HepG2 (cell line): Measurements from ENCODE around the gene FUT4. TPM values are rescaled to one million over a fixed set of nuclear protein-coding genes. Genes with fewer than 3 reads are reported as not detected.

ENCODE experiments used
- ADNP ChIP-seq: sonication (generic); formaldehyde crosslinking; IDR thresholded peaks from 2 replicates; pipeline ENCODE4 v1.4.0; 2020; ENCODE audit warnings: missing genetic modification reagents
- AHR ChIP-seq: IDR thresholded peaks from 2 replicates; pipeline ENCODE4 v1.6.1; 2018; ENCODE audit warnings: missing genetic modification reagents, missing compliant biosample characterization
- ARNTL ChIP-seq: sonication (generic); formaldehyde crosslinking; IDR thresholded peaks from 2 replicates; pipeline ENCODE4 v1.4.0; 2020; ENCODE audit warnings: mild to moderate bottlenecking, missing genetic modification reagents
- HOXD1 ChIP-seq: sonication (generic); formaldehyde crosslinking; IDR thresholded peaks from 2 replicates; pipeline ENCODE4 v1.5.0; 2020; ENCODE audit warnings: missing genetic modification reagents
- KLF6 ChIP-seq: IDR thresholded peaks from 2 replicates; pipeline ENCODE4 v1.8.0; 2016; ENCODE audit warnings: missing biosample characterization, missing genetic modification reagents
- PBX3 ChIP-seq: sonication (generic); formaldehyde crosslinking; IDR thresholded peaks from 2 replicates; pipeline ENCODE4 v1.8.1; 2023; ENCODE audit warnings: missing genetic modification reagents, inconsistent platforms, borderline replicate concordance
- PHF21A ChIP-seq: sonication (generic); formaldehyde crosslinking; IDR thresholded peaks from 2 replicates; pipeline ENCODE4 v1.5.0; 2020; ENCODE audit warnings: mild to moderate bottlenecking, missing genetic modification reagents
- PHF5A ChIP-seq: IDR thresholded peaks from one replicate; pipeline ENCODE4 v1.6.1; 2018; ENCODE audit warnings: low read depth, missing genetic modification reagents; ENCODE audit not compliant: unreplicated experiment
- SNAPC2 ChIP-seq: sonication (generic); formaldehyde crosslinking; IDR thresholded peaks from 2 replicates; pipeline ENCODE4 v1.8.1; 2022; ENCODE audit warnings: mild to moderate bottlenecking, missing genetic modification reagents
- TFAP4 ChIP-seq: sonication (generic); IDR thresholded peaks from 2 replicates; pipeline ENCODE4 v1.6.1; 2016; ENCODE audit warnings: low read depth, borderline replicate concordance
- U2AF1 ChIP-seq: fragments of 200-400 bp; formaldehyde crosslinking; optimal IDR thresholded peaks from 2 replicates; pipeline ENCODE3; 2017; ENCODE audit warnings: mild to moderate bottlenecking, low read depth, low read length
- ZBTB14 ChIP-seq: sonication (generic); formaldehyde crosslinking; IDR thresholded peaks from 2 replicates; pipeline ENCODE4 v1.4.0; 2020; ENCODE audit warnings: missing genetic modification reagents
- ZBTB21 ChIP-seq: sonication (generic); formaldehyde crosslinking; IDR thresholded peaks from 2 replicates; pipeline ENCODE4 v1.4.0; 2020; ENCODE audit warnings: missing genetic modification reagents
- ZNF264 ChIP-seq: sonication (generic); formaldehyde crosslinking; IDR thresholded peaks from 2 replicates; pipeline ENCODE4 v1.4.0; 2020; ENCODE audit warnings: missing genetic modification reagents
- ZNF407 ChIP-seq: sonication (generic); formaldehyde crosslinking; IDR thresholded peaks from one replicate; pipeline ENCODE4 v1.5.1; 2020; ENCODE audit warnings: mild to moderate bottlenecking, missing genetic modification reagents; ENCODE audit errors: not compliant biosample characterization
- ZNF503 ChIP-seq: sonication (generic); formaldehyde crosslinking; IDR thresholded peaks from 2 replicates; pipeline ENCODE4 v1.4.0; 2020; ENCODE audit warnings: missing genetic modification reagents
- polyA plus RNA-seq, 8 experiments: library from polyadenylated mRNA; depleted of rRNA in 3 of 8; stranded (reverse) in 7 of 8; unstranded in 1 of 8; fragments of >200 nt; fragmentation: Illumina TruSeq in 4 of 8; extraction: Trizol in 4 of 8; gene quantifications; 2 replicates each; pipeline versions ENCODE4 v1.2.1 to v1.2.3, GENCODE V29; 2011 to 2016; ENCODE audit warnings: low read depth in 4 of 8, missing spikeins in 1 of 8, mixed read lengths in 1 of 8; ENCODE audit not compliant: insufficient read depth in 1 of 8
- total RNA-seq, 5 experiments: library from RNA; depleted of rRNA; stranded (reverse); fragments of >200 nt; fragmentation: Illumina TruSeq; extraction: Trizol; gene quantifications; 2 replicates each; pipeline ENCODE4 v1.2.3, GENCODE V29; 2016; ENCODE audit warnings: low read depth in 1 of 5

The FUT4 gene
- total and polyA plus RNA-seq, 2 of the 13 experiments (the other 11 are each of a cell fraction or from before 2014, with no cell fraction given) = 0.28 to 0.60 TPM

- no peak for TF ChIP-seq AHR
- no peak for TF ChIP-seq U2AF1
- TF ChIP-seq PBX3 = no peak
- no peak for TF ChIP-seq ZBTB21 (CRISPR knock-in tag)
- TF ChIP-seq TFAP4 = 0 out of 2 replicates have a peak, but pooled peaks have one; percentile 9
- no peak for TF ChIP-seq PHF5A (CRISPR knock-in tag)
- no peak for TF ChIP-seq HOXD1
- TF ChIP-seq ZNF407 (CRISPR knock-in tag) = no peak
- no peak for TF ChIP-seq ADNP
- TF ChIP-seq ARNTL (CRISPR knock-in tag) = 0 out of 2 replicates have a peak, but pooled peaks have one; percentile 32
- no peak for TF ChIP-seq ZBTB14 (CRISPR knock-in tag)
- TF ChIP-seq SNAPC2 (CRISPR knock-in tag) = no peak
- TF ChIP-seq ZNF264 (CRISPR knock-in tag) = no peak
- no peak for TF ChIP-seq ZNF503 (CRISPR knock-in tag)
- no peak for TF ChIP-seq KLF6 (CRISPR knock-in tag)
- peak; percentile 40; the same call in 1 of the 2 replicates for TF ChIP-seq PHF21A (CRISPR knock-in tag)
Observed at GRCh38 chr11:94511932-94512781, 31.6 kb upstream of the FUT4 start, which contains the start of gene C11orf97 (continued).
